Left lobe of liver (tissue), 2 donors: ENCODE data around the gene KISS1. TPM values are rescaled to one million over a fixed set of nuclear protein-coding genes. Genes with fewer than 3 reads are reported as not detected.
"Not testable (repeated sequence)": the region's sequence is repeated elsewhere in the genome, so short reads cannot be mapped to it uniquely, and the experiment has no call there.

Source experiments
- ATAC-seq: fragments of 200-7000 bp; cut with Tn5 transposase; one replicate; pipeline ENCODE4 v1.9.1; 2020; ENCODE audit warnings: mild to moderate bottlenecking, moderate library complexity
- DNase-seq: peaks from one replicate; pipeline ENCODE4 v3.0.0-alpha.2; 2020; ENCODE audit warnings: low spot score
- total RNA-seq: library from RNA; stranded (reverse); gene quantifications from one replicate; pipeline ENCODE4 v1.2.1, GENCODE V29; 2021
- donor health status: DM: no; HTN: no; CAD: no; lungs with moderate emphysema.
- donor health status: DM: no; HTN: yes; CAD: no.

Gene KISS1, protein sequence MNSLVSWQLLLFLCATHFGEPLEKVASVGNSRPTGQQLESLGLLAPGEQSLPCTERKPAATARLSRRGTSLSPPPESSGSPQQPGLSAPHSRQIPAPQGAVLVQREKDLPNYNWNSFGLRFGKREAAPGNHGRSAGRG
- total RNA-seq, result 0.63 TPM

DNA sequence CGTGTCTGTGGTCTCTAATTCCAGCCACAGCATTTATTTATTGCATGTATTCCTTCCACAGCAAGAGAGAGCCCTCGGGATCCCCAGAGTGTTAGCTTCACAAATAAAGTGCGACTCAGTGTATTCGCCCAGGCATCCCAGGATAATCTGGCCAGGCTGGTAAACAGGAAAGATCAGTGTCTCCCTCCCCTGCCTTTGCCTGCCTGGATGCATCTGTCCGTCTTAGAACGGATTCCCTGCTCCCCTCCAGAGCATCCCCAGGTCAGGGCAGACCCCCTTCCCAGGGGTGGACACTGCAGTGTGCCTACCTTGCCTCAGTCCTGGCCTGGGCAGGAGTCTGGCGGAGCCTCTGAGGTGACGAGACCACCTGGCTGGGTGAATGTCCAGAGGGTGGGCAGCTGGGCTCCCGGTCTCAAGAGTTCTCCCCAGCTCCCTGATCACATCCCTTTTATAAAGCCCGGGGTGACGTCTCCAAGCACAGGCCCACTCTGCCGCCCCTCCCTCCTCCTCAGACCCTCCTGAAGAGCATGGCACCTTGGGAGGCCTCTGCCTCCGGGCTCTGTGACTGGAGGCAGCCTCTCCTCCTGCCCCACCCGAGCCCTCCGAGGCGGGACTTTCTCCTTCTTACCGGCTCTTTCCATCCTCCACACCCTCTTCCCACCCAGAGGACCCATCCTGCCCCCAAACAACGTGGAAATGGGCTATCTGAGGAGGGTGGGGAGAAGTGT is at the start of gene KISS1:
Gene KISS1 (minus strand): TSS at position 424 of the 728 bp plus-strand sequence. CDS start 3,615 bp downstream, outside the sequence.
- ATAC-seq, result peak; percentile 54
- DNase-seq, result no peak

GRCh38 chr1:204242920-204243319 is 46.6 kb upstream of the KISS1 start:
- ATAC-seq (peak; percentile 11), DNase-seq (no peak)

DNA sequence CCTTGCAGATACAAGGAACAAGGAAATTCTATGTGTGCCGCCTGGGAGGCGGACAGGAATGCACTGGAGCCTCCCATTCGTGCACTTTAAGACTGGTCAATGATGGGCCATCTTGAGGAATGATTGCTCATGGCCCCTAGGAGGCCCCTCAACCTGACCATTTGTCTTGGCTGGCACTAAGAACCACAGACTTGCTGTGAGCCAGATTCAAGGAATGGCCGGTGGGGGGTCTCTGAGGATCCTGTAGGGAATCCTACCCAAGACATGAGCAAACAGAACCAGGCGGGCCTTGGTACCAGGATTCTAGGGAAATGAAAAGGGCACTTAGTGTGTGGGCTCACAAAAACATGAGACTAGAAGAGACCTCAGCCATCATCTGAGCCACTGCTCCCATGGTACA is 45.6 kb upstream of the KISS1 start:
- ATAC-seq (no peak), DNase-seq (no peak)

- ATAC-seq, result peak; percentile 35
Observed at GRCh38 chr1:204241050-204241449, 44.8 kb upstream of the KISS1 start.

GRCh38 chr1:204240233-204240632 is 43.9 kb upstream of the KISS1 start:
- DNase-seq, result no peak

More at GRCh38 chr1:204241050-204241449, 44.8 kb upstream of the KISS1 start:
- DNase-seq, result no peak

DNA sequence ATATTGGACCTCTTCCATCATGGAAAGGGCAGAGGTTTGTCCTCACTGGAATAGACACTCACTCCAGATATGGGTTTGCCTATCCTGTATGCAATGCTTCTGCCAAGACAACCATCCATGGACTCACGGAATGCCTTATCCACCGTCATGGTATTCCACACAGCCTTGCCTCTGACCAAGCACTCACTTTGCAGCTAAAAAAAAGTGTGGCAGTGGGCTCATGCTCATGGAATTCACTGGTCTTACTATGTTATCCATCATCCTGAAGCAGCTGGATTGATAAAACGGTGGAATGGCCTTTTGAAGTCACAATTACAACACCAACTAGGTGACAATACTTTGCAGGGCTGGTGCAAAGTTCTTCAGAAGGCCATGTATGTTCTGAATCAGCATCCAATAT is 43.1 kb upstream of the KISS1 start:
- not testable (repeated sequence) for ATAC-seq, DNase-seq

More at GRCh38 chr1:204240233-204240632, 43.9 kb upstream of the KISS1 start:
- no peak for ATAC-seq

GRCh38 chr1:204238520-204238919 is 42.2 kb upstream of the KISS1 start:
- not testable (repeated sequence) for DNase-seq, ATAC-seq

DNA sequence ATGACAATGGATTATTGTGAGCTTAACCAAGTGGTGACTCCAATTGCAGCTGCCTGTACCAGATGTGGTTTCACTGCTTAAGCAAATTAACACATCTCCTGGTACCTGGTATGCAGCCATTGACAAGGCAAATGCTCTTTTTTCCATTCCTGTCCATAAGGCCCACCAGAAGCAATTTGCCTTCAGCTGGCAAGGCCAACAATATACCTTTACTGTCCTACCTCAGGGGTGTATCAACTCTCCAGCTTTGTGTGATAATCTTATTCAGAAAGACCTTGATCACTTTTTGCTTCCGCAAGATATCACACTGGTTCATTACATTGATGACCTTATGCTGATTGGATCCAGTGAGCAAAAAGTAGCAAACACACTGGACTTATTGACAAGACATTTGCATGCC is 41.2 kb upstream of the KISS1 start:
- not testable (repeated sequence) for DNase-seq, ATAC-seq

DNA sequence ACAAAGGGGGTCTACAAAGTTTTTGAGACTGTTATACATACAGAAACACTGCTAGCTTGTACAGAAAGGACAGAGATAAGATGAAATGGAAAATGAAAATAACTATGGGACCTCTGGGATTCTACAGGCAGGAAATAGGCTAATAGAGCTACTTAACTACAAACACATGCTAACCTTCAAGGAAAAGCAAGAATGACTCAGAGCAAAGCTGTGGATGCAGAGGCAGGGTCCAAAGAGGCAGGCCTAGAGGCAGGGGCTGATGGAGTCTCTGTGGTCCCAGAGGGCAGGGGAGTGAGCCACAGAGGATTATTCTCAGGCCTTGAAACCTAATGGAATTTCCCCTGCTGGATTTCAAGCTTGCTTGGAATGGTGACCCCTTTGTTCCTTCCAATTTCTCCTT is 36.2 kb upstream of the KISS1 start:
- DNase-seq (no peak), ATAC-seq (no peak)

DNA sequence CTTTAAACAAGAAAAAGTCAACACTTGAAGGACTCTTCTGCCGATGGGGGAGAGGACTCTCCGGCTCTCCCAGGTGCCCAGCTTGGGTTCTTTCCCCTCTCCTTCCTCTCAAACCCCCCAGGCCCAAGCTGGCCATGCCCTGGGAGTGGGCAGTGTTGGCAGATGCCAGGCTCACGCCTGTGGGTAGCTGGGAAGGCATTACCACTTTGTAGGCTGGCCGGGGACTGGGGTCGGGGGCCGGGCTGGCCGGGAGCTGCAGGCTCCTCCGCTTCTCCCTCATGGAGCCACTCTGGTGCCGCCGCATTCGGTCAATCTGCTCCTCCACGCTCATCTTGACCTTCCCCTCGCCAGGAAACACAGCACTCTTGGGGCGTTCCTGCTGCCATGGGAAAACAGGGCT is 33.9 kb upstream of the KISS1 start:
- DNase-seq (no peak), ATAC-seq (no peak)

DNA sequence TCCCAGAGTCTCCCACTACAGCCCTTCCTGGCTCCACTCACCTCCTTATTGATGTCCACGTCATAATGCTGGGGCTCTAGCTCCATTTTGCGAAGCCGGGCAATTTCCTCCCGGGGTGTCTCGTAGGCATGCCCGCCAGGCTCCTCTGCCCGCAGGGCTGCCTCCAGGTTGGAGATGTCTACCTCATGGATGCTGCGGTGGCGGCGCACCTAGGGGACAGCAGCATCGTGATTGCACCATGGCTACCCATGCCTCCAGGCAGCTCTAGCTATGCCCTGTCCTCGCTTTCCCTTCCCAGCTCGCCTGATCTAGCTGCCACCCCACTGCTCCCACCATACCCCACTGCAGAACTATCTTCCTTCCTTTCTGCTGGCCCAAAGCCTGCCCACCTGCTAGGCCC is 32.6 kb upstream of the KISS1 start:
- ATAC-seq (no peak), DNase-seq (no peak)

- no peak for ATAC-seq
- DNase-seq, result no peak
Observed at GRCh38 chr1:204227996-204228785, 31.9 kb upstream of the KISS1 start.

GRCh38 chr1:204227351-204227750 is 31.1 kb upstream of the KISS1 start:
- DNase-seq (no peak), ATAC-seq (no peak)

- DNase-seq, result peak; percentile 94
- ATAC-seq, result peak; percentile 91
Observed at GRCh38 chr1:204225841-204226735, 29.8 kb upstream of the KISS1 start.

- DNase-seq (no peak), ATAC-seq (no peak)
Observed at GRCh38 chr1:204224655-204225054, 28.4 kb upstream of the KISS1 start.

DNA sequence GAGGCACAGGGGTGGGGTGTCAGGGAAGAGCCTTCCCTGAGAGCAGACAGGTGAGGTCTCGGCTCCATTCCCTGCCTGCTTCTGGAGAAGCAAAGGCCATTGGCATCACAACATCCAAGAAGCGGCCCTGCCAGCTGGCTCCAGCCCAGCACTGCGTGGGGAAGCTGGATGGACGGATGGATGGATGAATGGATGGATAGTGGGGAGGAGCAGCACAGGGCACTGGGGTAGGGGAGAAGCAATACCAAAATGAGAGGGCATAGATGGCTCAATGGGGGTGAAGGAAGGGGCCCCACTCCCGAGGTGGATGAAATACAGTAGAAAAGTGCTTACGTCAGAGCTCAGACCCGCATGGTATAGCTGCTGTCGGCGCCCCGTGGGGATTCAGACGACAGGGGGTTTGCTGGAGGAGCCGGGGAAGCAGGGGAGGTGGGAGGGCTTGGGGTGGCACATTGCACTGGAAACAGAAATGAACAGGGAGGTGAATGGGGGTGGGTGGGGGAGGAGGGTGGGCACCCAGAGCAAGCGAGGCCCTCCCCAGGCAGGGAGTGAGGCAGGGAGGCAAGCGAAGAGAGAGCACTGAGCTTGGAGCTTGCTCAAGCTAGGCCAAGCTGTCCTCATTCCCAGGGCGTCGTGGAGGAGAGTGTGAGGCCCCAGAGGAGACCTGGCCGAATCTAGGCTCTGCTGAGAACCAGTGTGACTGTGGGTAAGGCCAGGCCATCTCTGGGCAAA is 27.0 kb upstream of the KISS1 start:
- peak; percentile 60 for DNase-seq

DNA sequence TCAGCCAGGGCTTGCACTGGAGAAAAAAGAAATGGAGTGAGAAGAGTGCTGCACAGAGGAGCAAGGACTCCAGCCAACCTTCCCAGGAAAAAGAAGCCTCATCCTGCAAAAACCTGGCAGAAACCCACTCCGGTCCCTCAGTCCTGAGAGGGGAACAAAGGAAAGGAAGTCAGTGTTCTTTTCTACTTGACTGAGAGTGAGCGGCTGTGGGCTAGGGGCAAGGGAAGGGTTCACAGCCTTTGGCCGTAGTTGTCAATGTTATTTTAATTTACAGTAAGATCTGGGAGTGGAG is 26.4 kb upstream of the KISS1 start:
- no peak for DNase-seq
- ATAC-seq, result no peak

More for the DNA sequence above, 27.0 kb upstream of the KISS1 start:
- ATAC-seq, result peak; percentile 8

- no peak for DNase-seq
- ATAC-seq, result no peak
Observed at GRCh38 chr1:204222006-204222763, 25.9 kb upstream of the KISS1 start.

GRCh38 chr1:204221271-204221670 is 25.0 kb upstream of the KISS1 start:
- no peak for ATAC-seq

More at GRCh38 chr1:204221271-204221670, 25.0 kb upstream of the KISS1 start:
- DNase-seq, result no peak
